H1 (cell line): Measurements from ENCODE around the gene CCDC18. TPM values are rescaled to one million over a fixed set of nuclear protein-coding genes. Genes with fewer than 3 reads are reported as not detected.

Experiments used
- BACH1 ChIP-seq: IDR thresholded peaks from 2 replicates; pipeline ENCODE4 v1.6.1; 2012; ENCODE audit warnings: low read length, improper control_type of control experiment
- CBX5 ChIP-seq: fragments of 300-800, 300-1000 bp; sonication (generic); IDR thresholded peaks from 2 replicates; pipeline ENCODE4 v1.7.1; 2016; ENCODE audit warnings: antibody characterized with exemption, low read length, low read depth
- CHD7 ChIP-seq: fragments of 300-600 bp; sonication (generic); IDR thresholded peaks from 2 replicates; pipeline ENCODE4 v1.7.1; 2012; ENCODE audit warnings: low read length, moderate library complexity, mild to moderate bottlenecking, inconsistent platforms; ENCODE audit not compliant: insufficient replicate concordance
- HDAC2 ChIP-seq, 2 experiments: fragments of 300-600 bp in 1 of 2; sonication (generic) in 1 of 2; IDR thresholded peaks; 2 replicates each; pipeline ENCODE4 v1.6.1; 2011 to 2012; ENCODE audit warnings: low read depth in 2 of 2, low read length in 2 of 2, mild to moderate bottlenecking in 2 of 2, moderate library complexity in 2 of 2, borderline replicate concordance in 1 of 2, inconsistent platforms in 1 of 2
- JUN ChIP-seq: IDR thresholded peaks from 2 replicates; pipeline ENCODE4 v1.6.1; 2011; ENCODE audit warnings: low read depth, mild to moderate bottlenecking, improper control_type of control experiment, low read length
- JUND ChIP-seq: IDR thresholded peaks from 2 replicates; pipeline ENCODE4 v1.6.1; 2011; ENCODE audit warnings: mild to moderate bottlenecking, improper control_type of control experiment, low read length
- PHF8 ChIP-seq: fragments of 200-600 bp; sonication (generic); conservative IDR thresholded peaks from 2 replicates; pipeline ENCODE4 v1.7.1; 2012; ENCODE audit warnings: low read depth, mild to moderate bottlenecking, inconsistent platforms, low read length, moderate library complexity
- RAD21 ChIP-seq, 2 experiments: IDR thresholded peaks in 1 of 2; conservative IDR thresholded peaks in 1 of 2; 2 replicates each; pipeline ENCODE4 v1.6.1; 2011; ENCODE audit warnings: low read depth in 2 of 2, low read length in 2 of 2, improper control_type of control experiment in 1 of 2, inconsistent platforms in 1 of 2, mild to moderate bottlenecking in 1 of 2, moderate library complexity in 1 of 2
- SP4 ChIP-seq: IDR thresholded peaks from 2 replicates; pipeline ENCODE4 v1.6.1; 2012; ENCODE audit warnings: low read length, inconsistent platforms
- SRF ChIP-seq: IDR thresholded peaks from 2 replicates; pipeline ENCODE4 v1.6.1; 2011; ENCODE audit warnings: mild to moderate bottlenecking, low read depth, low read length, moderate library complexity
- TBP ChIP-seq: IDR thresholded peaks from 2 replicates; pipeline ENCODE4 v1.6.1; 2011; ENCODE audit warnings: low read depth, low read length, improper control_type of control experiment
- TCF12 ChIP-seq: IDR thresholded peaks from 2 replicates; pipeline ENCODE4 v1.6.1; 2011; ENCODE audit warnings: low read depth, mild to moderate bottlenecking, low read length
- polyA plus RNA-seq, 7 experiments: library from polyadenylated mRNA; depleted of rRNA in 3 of 7; stranded (reverse) in 5 of 7; unstranded in 2 of 7; fragments of >200 nt in 5 of 7; fragments of 200-250 nt in 2 of 7; gene quantifications; 1 replicate in 5 of 7; 2 replicates in 1 of 7; 4 replicates in 1 of 7; pipeline versions ENCODE4 v1.2.1 to v1.2.3, GENCODE V29; 2011 to 2013; ENCODE audit warnings: missing spikeins in 2 of 7, mixed read lengths in 2 of 7
- total RNA-seq: library from RNA; stranded (reverse); fragmentation: NEBNext Ultra II Directional; extraction: Animal tissue kit (Norgen Biotek cat#: 25700); gene quantifications from 2 replicates; pipeline ENCODE4 v1.2.1, GENCODE V29; 2021

The CCDC18 gene
- total and polyA plus RNA-seq, 2 of the 8 experiments (the other 6 are each of a cell fraction or from before 2014, with no cell fraction given) = 3.0 to 21.2 TPM

GRCh38 chr1:93283496-93283895, 103.0 kb downstream of the CCDC18 start (continued):
- TF ChIP-seq CHD7 (no peak), BACH1 (no peak), SP4 (no peak), RAD21 (IDR thresholded peaks at IDR 0.05 in 1 of 2, conservative IDR thresholded peaks at IDR 0.05 in 1 of 2; ENCODE audit: low read depth in 2 of 2, low read length in 2 of 2) (no peak), SRF (no peak), JUND (no peak), PHF8 (no peak), TCF12 (no peak), CBX5 (no peak), HDAC2 (IDR thresholded peaks at IDR 0.05; ENCODE audit: borderline replicate concordance in 1 of 2, low read depth in 2 of 2, low read length in 2 of 2) (no peak), JUN (no peak), TBP (no peak)
